HG03045 (cell line): ENCODE data around the gene C2CD4B.

Experiments
- ATAC-seq: cut with Tn5 transposase; IDR thresholded peaks from one replicate; pipeline ENCODE4 v1.9.1; 2021; ENCODE audit warnings: mild to moderate bottlenecking, moderate library complexity; ENCODE audit not compliant: unreplicated experiment

C2CD4B gene

DNA sequence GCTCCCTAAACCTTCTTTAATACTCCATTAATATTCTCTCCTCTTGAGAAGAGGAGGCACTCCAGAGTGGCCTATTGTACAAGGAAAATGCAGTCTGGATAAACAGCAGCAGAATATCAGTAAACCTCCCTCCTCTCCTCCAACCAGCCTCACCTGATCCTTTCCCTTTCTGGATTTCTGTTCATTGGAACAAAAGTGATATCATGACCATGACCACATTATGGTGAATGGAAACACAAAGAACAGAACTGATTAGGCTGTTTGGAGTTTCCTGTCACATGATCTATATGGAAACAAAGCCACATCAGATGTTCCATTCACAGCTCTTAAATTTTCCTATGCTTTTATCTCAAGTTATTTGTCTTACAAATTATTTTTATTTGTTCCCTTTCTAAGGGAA, 14.6 kb downstream of the C2CD4B start:
- ATAC-seq: no peak

GRCh38 chr15:62149729-62150128, 15.4 kb downstream of the C2CD4B start:
- ATAC-seq: no peak

DNA sequence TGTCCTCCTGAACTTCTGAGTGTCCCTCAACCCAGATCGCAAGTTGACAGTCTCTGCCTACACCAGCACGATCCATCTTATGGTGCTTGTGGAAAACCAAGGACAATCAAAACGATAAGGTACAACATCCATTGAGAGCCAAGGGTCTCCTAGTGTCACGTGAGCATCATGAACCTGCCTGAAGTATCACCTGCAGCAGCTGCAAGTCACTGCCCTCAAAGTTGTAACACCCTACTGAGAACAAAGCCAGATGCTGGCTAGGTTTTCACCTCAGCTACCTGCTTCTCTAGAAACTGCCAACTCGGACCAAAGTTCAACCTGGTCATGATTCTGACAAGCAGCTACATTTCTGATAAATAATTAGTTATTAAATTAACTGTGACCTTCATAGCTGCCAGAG, 17.5 kb downstream of the C2CD4B start:
- no peak for ATAC-seq

GRCh38 chr15:62147149-62147548, 17.9 kb downstream of the C2CD4B start:
- ATAC-seq: no peak

GRCh38 chr15:62145015-62145735, 19.9 kb downstream of the C2CD4B start:
- no peak for ATAC-seq

GRCh38 chr15:62142736-62143135, 22.3 kb downstream of the C2CD4B start:
- ATAC-seq: no peak

DNA sequence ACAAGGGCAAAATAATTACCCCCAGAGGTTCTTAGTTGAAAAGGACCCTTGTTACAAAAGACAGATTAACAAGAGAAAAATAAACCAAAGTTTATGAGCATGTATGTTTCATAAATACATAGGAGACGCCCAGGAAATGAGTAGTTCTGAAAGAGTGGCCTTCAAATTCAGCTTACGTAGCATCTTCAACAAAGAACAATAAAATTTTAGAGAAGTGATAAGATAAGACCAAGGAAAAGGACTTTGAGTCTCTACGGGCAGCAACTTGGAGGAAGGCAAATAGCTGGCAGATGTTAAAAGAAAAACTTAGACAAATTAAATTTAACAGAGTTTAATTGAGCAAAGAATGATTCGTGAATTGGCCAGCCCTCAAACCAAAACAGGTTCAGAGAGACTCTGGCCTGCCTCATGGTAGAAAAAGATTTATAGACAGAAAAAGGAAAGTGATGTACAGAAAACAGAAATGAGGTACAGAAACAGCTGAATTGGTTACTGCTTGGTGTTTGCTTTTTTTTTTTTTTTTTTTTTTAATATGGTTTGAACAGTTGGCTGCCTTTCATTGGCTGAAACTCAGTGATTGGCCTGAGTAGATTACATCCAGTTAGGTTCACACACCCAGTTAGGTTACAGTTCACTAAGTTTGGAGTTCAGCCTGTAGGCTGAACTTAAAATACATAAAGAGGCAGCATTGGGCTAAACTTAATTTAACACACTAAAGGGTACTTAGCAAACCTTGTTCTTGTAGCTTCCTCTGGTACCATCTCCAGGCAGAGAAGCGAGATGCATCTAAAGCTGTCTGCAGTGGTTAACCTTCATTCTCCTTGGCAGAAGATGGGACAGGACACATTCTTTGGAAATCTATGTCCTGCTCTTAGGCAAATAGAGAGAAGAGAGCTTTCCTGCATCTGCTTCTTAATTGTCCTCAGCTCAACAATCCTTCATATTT, 23.2 kb downstream of the C2CD4B start:
- ATAC-seq: no peak

- ATAC-seq: no peak
Measured at GRCh38 chr15:62141200-62141599, 23.9 kb downstream of the C2CD4B start.

GRCh38 chr15:62138124-62138523, 27.0 kb downstream of the C2CD4B start:
- no peak for ATAC-seq

DNA sequence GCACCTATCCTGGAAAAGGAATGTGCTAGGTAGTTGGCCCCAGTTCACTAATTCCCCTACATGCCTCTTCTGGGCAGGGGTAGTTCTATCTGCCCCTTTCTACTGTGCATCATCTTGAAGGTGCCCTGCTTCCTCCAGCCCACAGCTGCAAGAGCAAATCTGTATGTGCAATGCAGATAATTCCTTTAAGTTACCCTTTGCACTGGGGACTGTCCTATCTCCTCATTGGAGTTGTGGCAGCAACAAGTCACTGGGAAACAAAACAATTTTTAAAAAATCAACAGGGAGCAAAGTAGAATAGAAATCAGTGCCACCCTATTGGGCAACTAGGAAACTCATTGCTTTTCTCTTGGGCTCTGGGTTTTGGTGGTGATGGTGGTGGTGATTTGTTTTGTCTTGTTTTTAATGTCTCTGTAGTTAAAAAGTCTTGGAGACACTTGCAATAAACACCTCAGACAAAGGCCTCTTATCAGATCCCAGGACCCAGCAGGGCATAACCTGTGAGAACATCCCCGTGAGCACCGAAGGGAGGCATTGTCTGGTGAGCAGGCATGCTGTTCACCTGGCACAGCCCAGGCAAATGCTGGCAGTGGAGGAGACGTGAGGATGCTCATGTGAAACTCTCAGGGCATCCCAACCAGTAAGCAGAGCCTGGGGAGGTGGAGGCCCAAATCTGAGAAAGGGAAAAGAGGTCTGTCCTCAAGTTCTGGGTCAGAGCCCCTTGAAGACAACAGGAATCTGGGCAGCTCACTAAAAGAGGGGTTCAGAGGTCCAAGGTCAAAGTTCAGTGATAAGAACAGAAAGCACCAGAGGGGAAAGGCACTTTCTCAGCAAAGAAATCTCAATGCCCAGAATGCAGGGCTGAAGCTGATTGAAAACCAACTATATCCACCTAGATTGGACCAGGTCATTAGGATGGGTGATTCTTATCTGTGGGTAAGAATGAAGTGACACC, 27.9 kb downstream of the C2CD4B start:
- ATAC-seq: no peak

GRCh38 chr15:62135532-62136134, 29.5 kb downstream of the C2CD4B start:
- ATAC-seq: no peak

GRCh38 chr15:62133141-62133540, 31.9 kb downstream of the C2CD4B start:
- no peak for ATAC-seq

- no peak for ATAC-seq
Measured at GRCh38 chr15:62128916-62129315, 36.2 kb downstream of the C2CD4B start.

DNA sequence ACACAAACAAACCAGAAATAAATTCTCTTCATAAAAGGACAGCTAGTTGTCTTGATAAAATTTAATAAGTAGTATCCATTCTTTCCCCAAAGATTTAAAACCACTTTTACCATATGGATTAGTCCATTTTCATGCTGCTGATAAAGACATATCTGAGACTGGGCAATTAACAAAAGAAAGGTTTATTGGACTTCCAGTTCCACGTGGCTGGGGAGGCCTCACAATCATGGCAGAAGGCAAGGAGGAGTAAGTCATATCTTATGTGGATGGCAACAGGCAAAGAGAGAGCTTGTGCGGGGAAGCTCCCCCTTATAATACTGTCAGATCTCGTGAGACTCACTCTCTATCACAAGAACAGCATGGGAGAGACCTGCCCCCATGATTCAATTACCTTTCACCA, 38.7 kb downstream of the C2CD4B start:
- no peak for ATAC-seq

DNA sequence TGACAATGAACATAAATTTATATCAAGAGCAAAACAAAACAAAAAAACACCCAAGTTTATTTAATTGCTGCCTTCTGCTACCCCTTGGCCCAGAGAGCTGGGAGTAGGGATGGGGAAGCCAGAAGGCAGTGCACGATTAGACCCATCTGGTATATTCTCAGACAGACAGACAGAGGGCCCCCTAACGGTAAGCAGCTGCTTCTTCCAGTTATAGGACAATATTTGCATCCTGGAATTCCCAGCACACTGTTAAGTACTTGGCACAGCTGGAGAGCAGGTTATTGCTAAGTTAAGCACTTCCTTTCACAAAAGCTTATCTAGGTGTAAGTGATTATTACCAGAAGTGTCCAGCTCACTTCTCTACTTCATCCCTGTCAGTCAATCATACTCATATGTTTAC, 39.3 kb downstream of the C2CD4B start:
- ATAC-seq: no peak

DNA sequence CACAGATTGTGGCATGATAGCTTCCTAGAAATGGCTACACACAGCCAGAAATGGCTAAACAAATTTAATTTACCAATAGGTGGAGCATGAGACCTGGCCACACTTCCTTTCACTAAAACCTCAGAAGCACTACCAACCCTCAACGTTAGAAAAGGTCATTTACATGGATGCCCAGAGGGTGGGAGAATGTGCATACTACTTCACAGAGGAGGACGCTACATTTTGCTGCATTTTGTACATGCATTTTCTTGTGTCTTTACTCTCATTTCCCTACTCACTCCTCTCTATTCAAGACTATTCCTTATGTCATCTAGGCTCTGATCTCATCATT, 40.1 kb downstream of the C2CD4B start:
- no peak for ATAC-seq

- no peak for ATAC-seq
Measured at GRCh38 chr15:62124176-62124972, 40.7 kb downstream of the C2CD4B start.

DNA sequence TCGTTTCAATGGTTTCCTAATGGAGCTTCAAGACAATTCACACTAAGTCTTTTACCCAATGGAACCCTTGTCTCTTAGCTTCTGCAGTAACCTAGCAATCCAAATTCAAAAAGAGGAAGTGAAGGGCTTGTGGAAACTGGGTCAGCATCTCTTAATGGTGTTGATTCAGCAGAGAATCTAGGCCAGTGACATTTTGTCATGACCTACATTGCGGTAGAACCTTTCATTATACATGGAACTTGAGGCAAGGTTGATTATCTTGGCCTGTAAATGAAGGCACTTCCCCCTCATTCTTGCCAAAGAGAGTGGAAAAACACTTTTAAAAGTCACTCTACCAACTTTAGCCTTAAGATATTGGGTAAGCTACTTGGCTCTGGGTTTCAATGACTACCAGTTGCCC, 42.8 kb downstream of the C2CD4B start:
- ATAC-seq: no peak

DNA sequence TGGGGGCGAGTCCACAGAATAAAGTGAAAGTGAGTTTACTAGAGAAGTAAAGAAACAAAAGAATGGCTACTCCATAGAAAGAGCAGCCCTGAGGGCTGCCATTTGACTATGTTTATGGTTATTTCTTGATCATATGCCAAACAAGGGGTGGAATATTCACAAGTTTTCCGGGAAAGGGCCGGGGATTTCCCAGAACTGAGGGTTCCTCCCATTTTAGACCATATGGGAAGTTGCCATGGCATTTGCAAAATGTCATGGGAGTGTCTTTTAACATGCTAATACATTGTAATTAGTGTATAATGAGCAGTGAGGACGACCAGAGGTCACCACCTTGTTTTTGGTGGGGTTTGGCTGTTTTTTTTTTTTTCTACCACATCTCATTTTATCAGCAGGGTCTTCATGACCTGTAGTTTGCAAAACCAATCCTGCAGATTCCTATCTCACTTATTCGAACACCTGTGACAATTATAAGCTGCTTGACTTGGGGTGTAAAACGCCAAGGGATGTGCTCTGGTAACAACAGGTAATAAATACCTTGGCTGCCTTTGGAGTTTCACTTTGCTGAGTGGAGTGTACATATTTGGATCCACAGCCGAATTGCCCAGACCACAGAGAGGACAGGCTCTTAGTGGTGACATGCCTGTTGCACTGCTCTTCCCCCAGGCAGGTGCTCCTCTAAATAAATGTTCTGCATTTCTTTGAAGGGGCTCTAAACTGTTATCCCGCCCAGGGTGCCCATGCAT, 43.6 kb downstream of the C2CD4B start:
- ATAC-seq: no peak
